HCT116 (cell line): ENCODE measurements around the gene CCDC57. TPM values are rescaled to one million over a fixed set of nuclear protein-coding genes. Genes with fewer than 3 reads are reported as not detected.
"Not testable (repeated sequence)": the region's sequence is repeated elsewhere in the genome, so short reads cannot be mapped to it uniquely, and the experiment has no call there.

Experiments
- ATAC-seq: fragments of 200-7000 bp; cut with Tn5 transposase; 2 replicates; pipeline ENCODE4 v1.9.1; 2020; ENCODE audit warnings: mild to moderate bottlenecking, moderate library complexity
- BruUV-seq: library from RNA; stranded (reverse); fragments of 400-500 nt; replicated peaks from 2 replicates; lab custom pipeline; 2021; lab: Mats Ljungman, UMichigan
- CTCF ChIA-PET: fragments of 300-600 bp; sonication (Branson Sonifier 250); formaldehyde crosslinking; loops from one replicate; lab custom pipeline; 2021; ENCODE audit warnings: antibody characterized with exemption; lab: Charles Lee
- POLR2A ChIA-PET: fragments of 300-600, 350-600 bp; sonication (Branson Sonifier 250); formaldehyde crosslinking; loops from one replicate; lab custom pipeline; 2021; ENCODE audit warnings: antibody characterized with exemption; lab: Charles Lee
- RAD21 ChIA-PET, 2 experiments: fragments of 300-600 bp; sonication (Branson Sonifier 250); formaldehyde crosslinking; loops; one replicate each; lab custom pipeline; 2023; ENCODE audit warnings: low total read pairs in 2 of 2; ENCODE audit not compliant: uncharacterized antibody in 2 of 2, unreplicated experiment in 2 of 2, low non-redundant PET in 1 of 2; lab: Charles Lee
- DNase-seq: peaks from one replicate; pipeline ENCODE4 v3.0.0-alpha.2; 2010; ENCODE audit warnings: low read depth, low spot score
- H2AFZ ChIP-seq: fragments of 200-600 bp; shearing (Covaris generic), sonication (generic); 2 replicates; pipeline ENCODE4 v1.6.1; 2017; ENCODE audit warnings: low read depth, mixed run types, mixed read lengths, antibody characterized with exemption, low read length; ENCODE audit not compliant: poor library complexity, severe bottlenecking
- H3K27ac ChIP-seq: 2 replicates; pipeline ENCODE4 v1.5.1; 2012; ENCODE audit warnings: low read depth, low read length
- H3K27me3 ChIP-seq: fragments of 200-600 bp; sonication (generic); 2 replicates; pipeline ENCODE4 v1.6.1; 2016; ENCODE audit warnings: mixed run types, low read length, mixed read lengths; ENCODE audit not compliant: insufficient read depth
- H3K36me3 ChIP-seq, 2 experiments: fragments of 200-500 bp in 1 of 2; fragments of 200-600 bp in 1 of 2; sonication (Bioruptor generic) in 1 of 2; sonication (generic) in 1 of 2; 2 replicates each; pipeline versions ENCODE4 v1.5.1 to v1.6.1; 2014 to 2016; ENCODE audit warnings: low read length in 2 of 2, inconsistent platforms in 1 of 2, mixed read lengths in 1 of 2, mixed run types in 1 of 2; ENCODE audit not compliant: insufficient read depth in 2 of 2, control insufficient read depth in 1 of 2
- H3K4me1 ChIP-seq, 2 experiments: fragments of 200-600 bp in 1 of 2; sonication (generic) in 1 of 2; 2 replicates each; pipeline versions ENCODE4 v1.5.1 to v1.6.1; 2012 to 2017; ENCODE audit warnings: low read length in 2 of 2, inconsistent platforms in 1 of 2, mild to moderate bottlenecking in 1 of 2, mixed read lengths in 1 of 2, mixed run types in 1 of 2, moderate library complexity in 1 of 2; ENCODE audit not compliant: insufficient read depth in 2 of 2, control insufficient read depth in 1 of 2
- H3K4me2 ChIP-seq: fragments of 200-600 bp; sonication (generic); 2 replicates; pipeline ENCODE4 v1.6.1; 2017; ENCODE audit warnings: mixed run types, low read length, mixed read lengths
- H3K4me3 ChIP-seq, 2 experiments: fragments of 200-600 bp in 1 of 2; sonication (generic) in 1 of 2; replicated peaks in 1 of 2; 2 replicates each; pipeline ENCODE4 v1.5.1; 2011 to 2016; ENCODE audit warnings: low read length in 2 of 2, control low read depth in 1 of 2, low read depth in 1 of 2, mild to moderate bottlenecking in 1 of 2, mixed read lengths in 1 of 2, mixed run types in 1 of 2
- H3K79me2 ChIP-seq: fragments of 200-600 bp; sonication (generic); 2 replicates; pipeline ENCODE4 v1.6.1; 2017; ENCODE audit warnings: mild to moderate bottlenecking, mixed run types, low read length, moderate library complexity, mixed read lengths; ENCODE audit not compliant: insufficient read depth
- H3K9ac ChIP-seq: fragments of 200-600 bp; sonication (generic); 2 replicates; pipeline ENCODE4 v1.6.1; 2016; ENCODE audit warnings: low read length, mixed read lengths
- H3K9me2 ChIP-seq: fragments of 200-600 bp; sonication (generic), shearing (Covaris generic); 2 replicates; pipeline ENCODE4 v1.6.1; 2017; ENCODE audit warnings: mixed run types, mild to moderate bottlenecking, moderate library complexity; ENCODE audit not compliant: insufficient read depth
- H3K9me3 ChIP-seq, 2 experiments: fragments of 200-500 bp in 1 of 2; fragments of 200-600 bp in 1 of 2; sonication (Bioruptor generic) in 1 of 2; sonication (generic) in 1 of 2; 2 replicates each; pipeline ENCODE4 v1.6.1; 2014 to 2017; ENCODE audit warnings: low read length in 2 of 2, mixed read lengths in 2 of 2, inconsistent platforms in 1 of 2, low read depth in 1 of 2, mild to moderate bottlenecking in 1 of 2, mixed run types in 1 of 2, moderate library complexity in 1 of 2; ENCODE audit not compliant: control insufficient read depth in 1 of 2, insufficient read depth in 1 of 2
- H4K20me1 ChIP-seq: fragments of 200-600 bp; sonication (generic), shearing (Covaris generic); 2 replicates; pipeline ENCODE4 v1.6.1; 2017; ENCODE audit warnings: mixed run types, mild to moderate bottlenecking, moderate library complexity; ENCODE audit not compliant: insufficient read depth
- CBX3 ChIP-seq: IDR thresholded peaks from 2 replicates; pipeline ENCODE4 v1.6.1; 2012; ENCODE audit warnings: low read depth
- EGR1 ChIP-seq: IDR thresholded peaks from 2 replicates; pipeline ENCODE4 v1.6.1; 2012; ENCODE audit warnings: low read depth
- ELF1 ChIP-seq: IDR thresholded peaks from 2 replicates; pipeline ENCODE4 v1.6.1; 2012; ENCODE audit warnings: low read depth, borderline replicate concordance
- FOSL1 ChIP-seq: IDR thresholded peaks from 2 replicates; pipeline ENCODE4 v1.6.1; 2012; ENCODE audit warnings: low read depth
- RAD21 ChIP-seq: IDR thresholded peaks from 2 replicates; pipeline ENCODE4 v1.6.1; 2012; ENCODE audit warnings: low read depth, mild to moderate bottlenecking
- SIN3A ChIP-seq: IDR thresholded peaks from 2 replicates; pipeline ENCODE4 v1.6.1; 2012; ENCODE audit warnings: low read depth
- SP1 ChIP-seq: IDR thresholded peaks from 2 replicates; pipeline ENCODE4 v1.6.1; 2012; ENCODE audit warnings: low read depth
- SRF ChIP-seq: IDR thresholded peaks from 2 replicates; pipeline ENCODE4 v1.6.1; 2012; ENCODE audit warnings: low read depth
- YY1 ChIP-seq: IDR thresholded peaks from 2 replicates; pipeline ENCODE4 v1.6.1; 2011; ENCODE audit warnings: low read length, low read depth, moderate library complexity, mild to moderate bottlenecking; ENCODE audit not compliant: insufficient replicate concordance; ENCODE audit errors: extremely low read depth
- ZFX ChIP-seq: fragments of 450-650 bp; IDR thresholded peaks from 2 replicates; pipeline ENCODE4 v1.6.1; 2017
- intact Hi-C: fragments of 100-400 bp; cut with micrococcal nuclease; formaldehyde crosslinking; loops from 2 replicates; pipeline ENCODE4 v1.10.0; 2022
- total RNA-seq: library from RNA; stranded (reverse); gene quantifications from one replicate; pipeline ENCODE4 v1.2.1, GENCODE V29; 2021; ENCODE audit not compliant: unreplicated experiment
- TF ChIP-seq, protein P1 (sequence below): IDR thresholded peaks from 2 replicates; pipeline ENCODE4 v1.6.1; 2012
- TF ChIP-seq, protein P2 (sequence below): IDR thresholded peaks from 2 replicates; pipeline ENCODE4 v1.6.1; 2011; ENCODE audit warnings: mild to moderate bottlenecking, low read length, moderate library complexity; ENCODE audit not compliant: insufficient replicate concordance; ENCODE audit errors: extremely low read depth
- TF ChIP-seq, protein P3 (sequence below), 3 experiments: fragments of 200-600 bp in 1 of 3; sonication (generic) in 1 of 3; IDR thresholded peaks in 2 of 3; conservative IDR thresholded peaks in 1 of 3; 2 replicates each; pipeline ENCODE4 v1.5.1; 2012 to 2017; ENCODE audit warnings: low read depth in 2 of 3, low read length in 2 of 3, antibody characterized with exemption in 1 of 3, borderline replicate concordance in 1 of 3, control low read depth in 1 of 3, mild to moderate bottlenecking in 1 of 3, mixed read lengths in 1 of 3, mixed run types in 1 of 3, moderate library complexity in 1 of 3; ENCODE audit not compliant: insufficient read depth in 1 of 3

The CCDC57 gene
- total RNA-seq, 1 experiment from 2014 or later, result 143 TPM

DNA sequence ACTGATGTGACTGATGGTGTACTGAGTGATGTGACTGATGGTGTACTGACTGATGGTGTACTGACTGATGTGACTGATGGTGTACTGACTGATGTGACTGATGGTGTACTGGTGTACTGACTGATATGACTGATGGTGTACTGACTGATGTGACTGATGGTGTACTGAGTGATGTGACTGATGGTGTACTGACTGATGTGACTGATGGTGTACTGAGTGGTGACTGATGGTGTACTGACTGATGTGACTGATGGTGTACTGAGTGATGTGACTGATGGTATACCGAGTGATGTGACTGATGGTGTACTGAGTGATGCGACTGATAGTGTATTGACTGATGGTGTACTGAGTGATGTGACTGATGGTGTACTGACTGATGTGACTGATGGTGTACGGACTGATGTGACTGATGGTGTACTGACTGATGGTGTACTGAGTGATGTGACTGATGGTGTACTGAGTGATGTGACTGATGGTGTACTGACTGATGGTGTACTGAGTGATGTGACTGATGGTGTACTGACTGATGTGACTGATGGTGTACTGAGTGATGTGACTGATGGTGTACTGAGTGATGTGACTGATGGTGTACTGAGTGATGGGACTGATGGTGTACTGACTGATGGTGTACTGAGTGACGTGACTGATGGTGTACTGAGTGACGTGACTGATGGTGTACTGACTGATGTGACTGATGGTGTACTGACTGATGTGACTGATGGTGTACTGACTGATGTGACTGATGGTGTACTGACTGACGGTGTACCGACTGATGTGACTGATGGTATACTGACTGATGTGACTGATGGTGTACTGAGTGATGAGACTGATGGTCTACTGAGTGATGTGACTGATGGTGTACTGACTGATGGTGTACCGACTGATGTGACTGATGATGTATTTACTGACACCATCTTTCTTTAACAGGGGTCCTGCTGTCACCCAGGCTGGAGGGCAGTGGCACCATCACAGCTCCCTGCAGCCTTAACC is 47.6 kb upstream of the CCDC57 start:
- H4K20me1 ChIP-seq, result peaks cover 20% of the 10 kb centered on the region; the same call in 1 of the 2 replicates
- H3K36me3 ChIP-seq, result peaks cover 83 to 95% of the 10 kb centered on the region in 2 experiments
- DNase-seq, ATAC-seq, H3K4me2 ChIP-seq, H3K27ac ChIP-seq, H2AFZ ChIP-seq, POLR2A ChIA-PET, H3K4me1 ChIP-seq, RAD21 ChIA-PET, H3K9me3 ChIP-seq, H3K9ac ChIP-seq, intact Hi-C loops, CTCF ChIA-PET, H3K9me2 ChIP-seq, BruUV-seq, H3K27me3 ChIP-seq, H3K4me3 ChIP-seq: not testable (repeated sequence)
- peaks cover 99% of the 10 kb centered on the region for H3K79me2 ChIP-seq

DNA sequence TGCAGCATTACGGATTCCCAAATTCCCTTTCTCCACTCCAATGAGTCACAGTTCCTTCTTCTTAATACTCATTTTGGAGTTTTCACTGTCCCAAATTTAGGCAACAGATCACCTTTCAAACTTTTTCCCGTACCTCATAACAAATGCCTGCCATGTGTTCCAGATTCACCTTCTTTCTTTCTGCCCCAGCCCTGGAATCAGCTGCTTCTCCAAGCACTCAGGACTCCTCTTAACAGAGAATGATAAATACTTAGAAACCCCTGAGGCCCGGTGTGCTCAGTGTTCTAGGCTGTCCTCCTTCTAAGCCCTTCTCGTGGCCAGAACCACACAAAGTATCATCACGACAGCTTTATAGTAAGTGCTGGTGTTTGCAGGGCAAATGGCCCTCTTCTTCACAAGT is 45.9 kb upstream of the CCDC57 start:
- Histone ChIP-seq H3K27ac (no peak overlapping the region), H3K27me3 (no peaks in the 10 kb centered on the region), H3K36me3 (peaks cover 70 to 84% of the 10 kb centered on the region in 2 experiments), H3K9me2 (no peaks in the 10 kb centered on the region), H3K4me2 (no peak overlapping the region), H3K79me2 (peaks cover 85% of the 10 kb centered on the region), H2AFZ (no peak overlapping the region), H4K20me1 (peaks cover 13% of the 10 kb centered on the region; the same call in 1 of the 2 replicates), H3K9ac (no peak overlapping the region), H3K4me3 (no peak overlapping the region), H3K4me1 (no peaks in the 10 kb centered on the region), H3K9me3 (peaks cover 0 to 5% of the 10 kb centered on the region in 2 experiments; a peak in 1 of 4 replicates)
- ChIA-PET RAD21 (no interaction called here), POLR2A (no interaction called here), CTCF (no interaction called here)
- BruUV-seq, result no TSS peak
- ATAC-seq (no peak), DNase-seq (no peak)
- intact Hi-C loops, result no loop called here
- TF ChIP-seq, protein P1, sequence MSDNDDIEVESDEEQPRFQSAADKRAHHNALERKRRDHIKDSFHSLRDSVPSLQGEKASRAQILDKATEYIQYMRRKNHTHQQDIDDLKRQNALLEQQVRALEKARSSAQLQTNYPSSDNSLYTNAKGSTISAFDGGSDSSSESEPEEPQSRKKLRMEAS, result no peak
- TF ChIP-seq RAD21, result no peak
- no peak for TF ChIP-seq EGR1
- TF ChIP-seq SRF, result no peak
- TF ChIP-seq SIN3A, result no peak
- no peak for TF ChIP-seq FOSL1
- TF ChIP-seq ZFX, result no peak
- TF ChIP-seq YY1, result no peak
- TF ChIP-seq CBX3, result no peak
- TF ChIP-seq ELF1, result no peak
- TF ChIP-seq, protein P2, sequence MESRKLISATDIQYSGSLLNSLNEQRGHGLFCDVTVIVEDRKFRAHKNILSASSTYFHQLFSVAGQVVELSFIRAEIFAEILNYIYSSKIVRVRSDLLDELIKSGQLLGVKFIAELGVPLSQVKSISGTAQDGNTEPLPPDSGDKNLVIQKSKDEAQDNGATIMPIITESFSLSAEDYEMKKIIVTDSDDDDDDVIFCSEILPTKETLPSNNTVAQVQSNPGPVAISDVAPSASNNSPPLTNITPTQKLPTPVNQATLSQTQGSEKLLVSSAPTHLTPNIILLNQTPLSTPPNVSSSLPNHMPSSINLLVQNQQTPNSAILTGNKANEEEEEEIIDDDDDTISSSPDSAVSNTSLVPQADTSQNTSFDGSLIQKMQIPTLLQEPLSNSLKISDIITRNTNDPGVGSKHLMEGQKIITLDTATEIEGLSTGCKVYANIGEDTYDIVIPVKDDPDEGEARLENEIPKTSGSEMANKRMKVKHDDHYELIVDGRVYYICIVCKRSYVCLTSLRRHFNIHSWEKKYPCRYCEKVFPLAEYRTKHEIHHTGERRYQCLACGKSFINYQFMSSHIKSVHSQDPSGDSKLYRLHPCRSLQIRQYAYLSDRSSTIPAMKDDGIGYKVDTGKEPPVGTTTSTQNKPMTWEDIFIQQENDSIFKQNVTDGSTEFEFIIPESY, result no peak
- TF ChIP-seq, protein P3, sequence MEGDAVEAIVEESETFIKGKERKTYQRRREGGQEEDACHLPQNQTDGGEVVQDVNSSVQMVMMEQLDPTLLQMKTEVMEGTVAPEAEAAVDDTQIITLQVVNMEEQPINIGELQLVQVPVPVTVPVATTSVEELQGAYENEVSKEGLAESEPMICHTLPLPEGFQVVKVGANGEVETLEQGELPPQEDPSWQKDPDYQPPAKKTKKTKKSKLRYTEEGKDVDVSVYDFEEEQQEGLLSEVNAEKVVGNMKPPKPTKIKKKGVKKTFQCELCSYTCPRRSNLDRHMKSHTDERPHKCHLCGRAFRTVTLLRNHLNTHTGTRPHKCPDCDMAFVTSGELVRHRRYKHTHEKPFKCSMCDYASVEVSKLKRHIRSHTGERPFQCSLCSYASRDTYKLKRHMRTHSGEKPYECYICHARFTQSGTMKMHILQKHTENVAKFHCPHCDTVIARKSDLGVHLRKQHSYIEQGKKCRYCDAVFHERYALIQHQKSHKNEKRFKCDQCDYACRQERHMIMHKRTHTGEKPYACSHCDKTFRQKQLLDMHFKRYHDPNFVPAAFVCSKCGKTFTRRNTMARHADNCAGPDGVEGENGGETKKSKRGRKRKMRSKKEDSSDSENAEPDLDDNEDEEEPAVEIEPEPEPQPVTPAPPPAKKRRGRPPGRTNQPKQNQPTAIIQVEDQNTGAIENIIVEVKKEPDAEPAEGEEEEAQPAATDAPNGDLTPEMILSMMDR (IDR thresholded peaks at IDR 0.05 in 2 of 3, conservative IDR thresholded peaks at IDR 0.05 in 1 of 3; ENCODE audit: borderline replicate concordance in 1 of 3, insufficient read depth in 1 of 3, low read depth in 2 of 3, low read length in 2 of 3), result no peak
- TF ChIP-seq SP1, result no peak
